Left cardiac atrium (tissue), 4 donors: ENCODE results near the gene POU2F2. TPM values are rescaled to one million over a fixed set of nuclear protein-coding genes. Genes with fewer than 3 reads are reported as not detected.

ENCODE experiments used
- ATAC-seq, 2 donors: fragments of 200-7000 bp; cut with Tn5 transposase; one replicate each; pipeline ENCODE4 v1.9.1; 2020; ENCODE audit warnings: mild to moderate bottlenecking in 2 of 2, moderate library complexity in 2 of 2
- DNase-seq: peaks from one replicate; pipeline ENCODE4 v3.0.0-alpha.2; 2020
- intact Hi-C, 2 donors: fragments of 100-400 bp; cut with DNase I; formaldehyde crosslinking; loops; one replicate each; pipeline versions ENCODE4 v1.14.1 to v1.15.1; 2022 to 2023
- total RNA-seq, 2 donors: library from RNA; stranded (reverse); fragmentation: NEBNext Ultra II Directional; extraction: Animal tissue kit (Norgen Biotek cat#: 25700); gene quantifications; one replicate each; pipeline ENCODE4 v1.2.1, GENCODE V29; 2021
- donor health status: DM: no; HTN: yes; CAD: no.
- donor health status: DM: no; HTN: yes; CAD: no; lungs with severe emphysema.
- donor health status: DM: yes; HTN: yes; CAD: no.
- donor health status: Dilated cardiomyopathy.

The POU2F2 gene
- total RNA-seq, 2 donors from 2014 or later = 1.1 to 1.2 TPM

DNA sequence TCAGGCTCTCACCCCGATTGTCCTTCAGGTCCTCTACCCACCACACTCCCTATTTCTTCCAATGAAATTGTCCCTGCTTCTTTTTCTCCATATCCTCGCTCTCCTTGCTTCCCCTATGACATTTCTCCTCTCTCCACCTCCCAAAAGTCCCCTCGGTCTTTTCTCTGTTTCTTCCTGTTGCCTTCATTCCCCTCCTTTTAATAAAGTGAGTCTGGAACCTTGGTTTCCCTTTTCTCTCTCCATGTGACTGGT, 57.0 kb downstream of the POU2F2 start:
- no peak for DNase-seq
- ATAC-seq = no peak
- intact Hi-C loops = loop anchor here in 1 of 2 donors (10.0 kb wide), 1 partner anchor 200 kb away; the partner anchor contains the start of gene CD79A

GRCh38 chr19:42074513-42075363, 57.5 kb downstream of the POU2F2 start:
- no peak for DNase-seq
- intact Hi-C loops = loop anchor here in 1 of 2 donors (10.0 kb wide), 1 partner anchor 200 kb away; the partner anchor contains the start of gene CD79A
- ATAC-seq = peak in 1 of 2 donors; percentile 0

DNA sequence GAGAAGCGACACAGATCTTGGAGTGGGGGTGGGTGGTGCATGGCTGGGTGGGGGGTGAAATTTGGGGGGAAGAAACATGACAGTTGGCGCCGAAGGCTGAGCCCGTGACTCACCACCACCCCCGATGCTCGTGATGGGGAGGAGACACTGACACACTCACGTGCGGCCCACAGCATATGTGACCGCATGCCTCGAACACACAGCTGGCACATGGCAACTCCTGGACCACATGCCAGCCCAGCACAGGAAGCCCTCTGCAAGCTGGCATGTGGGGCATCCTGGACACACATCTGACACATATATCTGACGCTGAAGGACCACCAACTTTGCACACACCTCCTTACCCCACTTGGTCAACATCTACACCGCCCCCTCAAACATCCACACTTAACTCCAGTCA, 61.0 kb downstream of the POU2F2 start:
- no peak for ATAC-seq
- peak; percentile 12 for DNase-seq
- intact Hi-C loops = loop anchor here in 1 of 2 donors (10.0 kb wide), 1 partner anchor 196 kb away; the partner anchor contains the start of gene CD79A

- intact Hi-C loops = loop anchor here in 1 of 2 donors (10.0 kb wide), 1 partner anchor 195 kb away; the partner anchor contains the start of gene CD79A
- DNase-seq (peak; percentile 19), ATAC-seq (peak; percentile 63 to 64)
These were observed 62.5 kb downstream of the POU2F2 start, which contains the start of gene GRIK5 for GRCh38 chr19:42069619-42070351. TSS of gene GRIK5 (minus strand) at chr19:42070206. CDS start at chr19:42065770, 4,436 bp downstream.

GRCh38 chr19:42068756-42069571, 63.3 kb downstream of the POU2F2 start:
- intact Hi-C loops = no loop called here
- ATAC-seq (peak in 1 of 2 donors; percentile 14), DNase-seq (peak; percentile 11)

DNA sequence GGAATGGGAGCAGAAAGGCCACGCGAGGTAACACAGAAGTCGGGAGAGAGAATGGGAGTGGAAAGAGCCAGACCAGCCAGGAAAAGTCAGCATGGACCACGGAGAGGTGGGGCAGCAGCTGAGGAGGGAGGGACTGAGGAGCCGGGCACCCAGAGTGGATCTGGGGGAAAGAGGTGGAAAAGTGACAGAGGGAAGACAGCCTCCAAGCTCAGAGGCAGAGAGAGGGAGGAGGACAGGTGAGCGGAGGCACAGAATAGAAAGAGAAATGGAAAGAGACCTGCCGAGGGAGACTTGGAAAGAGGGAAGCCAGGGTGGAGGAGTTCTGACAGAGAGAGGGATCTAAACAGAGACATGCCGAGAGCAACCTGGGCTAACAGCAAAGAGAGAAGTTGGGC, 63.9 kb downstream of the POU2F2 start:
- intact Hi-C loops = no loop called here
- ATAC-seq = peak in 1 of 2 donors; percentile 10
- DNase-seq = no peak

- DNase-seq = no peak
- intact Hi-C loops = no loop called here
- no peak for ATAC-seq
These were observed 64.8 kb downstream of the POU2F2 start for GRCh38 chr19:42067315-42067888.

GRCh38 chr19:42066075-42066754, 66.0 kb downstream of the POU2F2 start:
- no peak for DNase-seq
- no peak for ATAC-seq
- intact Hi-C loops = no loop called here

GRCh38 chr19:42065511-42065910, 66.7 kb downstream of the POU2F2 start:
- intact Hi-C loops = no loop called here
- DNase-seq (no peak), ATAC-seq (no peak)

DNA sequence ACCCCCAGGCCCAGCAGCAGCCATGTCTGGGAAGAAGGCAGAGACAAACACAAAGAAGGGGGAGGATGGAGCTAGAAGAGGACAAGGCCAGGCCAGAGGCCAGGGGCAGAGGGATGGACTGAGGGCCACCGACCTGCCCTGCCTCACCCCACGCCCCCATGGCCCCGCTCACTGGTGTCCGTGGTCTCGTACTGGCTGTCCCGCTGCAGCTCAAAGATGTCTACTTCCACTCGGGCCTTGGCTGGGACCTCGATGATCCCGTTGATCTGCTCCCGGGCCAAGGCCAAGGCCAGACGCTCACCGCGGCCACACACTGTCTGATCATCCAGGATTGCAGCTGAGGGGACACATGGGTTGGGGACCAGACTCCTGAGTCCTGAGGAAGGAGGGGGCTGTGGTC, 67.2 kb downstream of the POU2F2 start:
- DNase-seq (peak; percentile 23), ATAC-seq (no peak)
- intact Hi-C loops = no loop called here

GRCh38 chr19:42064432-42064831, 67.8 kb downstream of the POU2F2 start:
- DNase-seq (no peak), ATAC-seq (no peak)
- intact Hi-C loops = no loop called here

- intact Hi-C loops = no loop called here
- DNase-seq = peak; percentile 14
- no peak for ATAC-seq
These were observed 69.9 kb downstream of the POU2F2 start for GRCh38 chr19:42062381-42062780.

DNA sequence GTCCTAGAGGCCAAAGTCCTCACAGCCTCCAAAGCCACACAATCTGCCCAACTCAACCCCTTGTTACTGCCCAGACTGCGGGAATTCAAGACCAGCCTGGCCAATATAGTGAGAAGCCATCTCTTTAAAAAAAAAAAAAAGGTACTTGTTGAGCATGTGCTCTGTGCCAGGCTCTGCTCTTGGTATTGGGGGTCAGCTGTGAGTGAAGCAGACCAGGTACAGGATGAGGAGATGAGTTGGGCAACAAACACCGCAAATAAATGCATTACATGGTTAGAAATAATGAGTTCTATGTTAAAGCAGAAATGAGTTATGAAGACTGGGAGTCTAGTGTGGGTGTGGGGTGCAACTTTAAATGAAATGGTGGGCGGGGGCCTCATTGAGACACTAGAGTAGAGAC, 72.1 kb downstream of the POU2F2 start:
- no peak for DNase-seq
- no peak for ATAC-seq
- intact Hi-C loops = no loop called here

DNA sequence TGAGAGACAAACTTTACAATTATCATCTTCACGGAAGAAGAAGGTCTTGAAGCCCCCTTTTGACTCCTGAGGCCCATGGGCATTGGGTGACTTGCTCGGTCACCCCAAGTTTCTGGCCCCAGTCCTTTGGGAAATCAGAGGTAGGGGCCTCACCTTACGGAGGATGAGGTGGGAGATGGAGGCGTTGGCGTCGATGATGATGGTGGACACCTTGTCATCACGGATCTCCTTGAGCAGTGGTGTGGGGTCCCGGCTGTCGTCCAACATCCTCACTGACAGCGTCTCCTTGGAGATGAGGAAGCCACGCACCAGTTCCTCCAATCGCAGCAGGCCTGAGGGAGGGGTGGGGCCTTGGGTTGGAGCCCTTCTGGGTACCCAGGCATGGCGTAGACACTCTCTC, 73.0 kb downstream of the POU2F2 start:
- intact Hi-C loops = no loop called here
- DNase-seq (no peak), ATAC-seq (no peak)

DNA sequence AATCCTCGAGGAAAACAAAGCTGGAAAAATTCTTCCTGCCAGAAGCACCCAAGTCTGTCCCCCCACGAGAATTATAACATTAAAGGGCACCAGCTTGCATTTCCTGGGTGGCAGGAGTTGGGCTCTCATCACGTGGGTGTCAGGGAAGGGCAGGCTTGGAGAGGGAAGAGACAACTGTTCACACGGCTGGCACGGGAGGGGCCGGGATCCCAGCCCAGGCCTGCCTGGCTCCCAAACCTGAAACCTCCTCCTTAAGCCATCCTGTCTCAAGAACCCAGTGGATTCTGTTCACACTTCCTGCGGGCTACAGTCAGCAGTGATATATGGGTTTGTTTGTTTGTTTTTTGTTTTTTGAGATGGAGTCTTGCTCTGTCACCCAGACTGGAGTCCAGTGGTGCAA, 74.4 kb downstream of the POU2F2 start:
- no peak for DNase-seq
- no peak for ATAC-seq
- intact Hi-C loops = no loop called here

DNA sequence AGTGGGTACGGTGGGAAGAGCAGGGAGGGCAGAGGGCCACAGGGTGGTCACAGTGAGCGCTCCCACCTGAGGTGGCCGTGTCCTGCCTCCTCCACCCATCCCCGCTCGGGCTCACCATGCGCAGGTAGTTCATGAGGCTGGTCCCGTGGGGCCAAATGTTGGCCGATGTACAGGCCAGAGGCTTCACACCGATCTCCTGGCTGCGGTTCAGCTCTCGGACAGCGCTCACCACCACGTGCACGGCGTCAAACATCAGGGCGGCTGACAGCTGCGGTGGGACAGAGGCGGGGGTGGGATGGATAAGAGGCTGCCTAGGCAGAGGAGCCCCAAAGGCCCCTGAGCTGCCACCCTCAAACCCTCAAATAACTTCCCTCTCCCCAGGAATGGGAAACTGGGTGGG, 78.0 kb downstream of the POU2F2 start:
- ATAC-seq (no peak), DNase-seq (no peak)
- intact Hi-C loops = no loop called here

DNA sequence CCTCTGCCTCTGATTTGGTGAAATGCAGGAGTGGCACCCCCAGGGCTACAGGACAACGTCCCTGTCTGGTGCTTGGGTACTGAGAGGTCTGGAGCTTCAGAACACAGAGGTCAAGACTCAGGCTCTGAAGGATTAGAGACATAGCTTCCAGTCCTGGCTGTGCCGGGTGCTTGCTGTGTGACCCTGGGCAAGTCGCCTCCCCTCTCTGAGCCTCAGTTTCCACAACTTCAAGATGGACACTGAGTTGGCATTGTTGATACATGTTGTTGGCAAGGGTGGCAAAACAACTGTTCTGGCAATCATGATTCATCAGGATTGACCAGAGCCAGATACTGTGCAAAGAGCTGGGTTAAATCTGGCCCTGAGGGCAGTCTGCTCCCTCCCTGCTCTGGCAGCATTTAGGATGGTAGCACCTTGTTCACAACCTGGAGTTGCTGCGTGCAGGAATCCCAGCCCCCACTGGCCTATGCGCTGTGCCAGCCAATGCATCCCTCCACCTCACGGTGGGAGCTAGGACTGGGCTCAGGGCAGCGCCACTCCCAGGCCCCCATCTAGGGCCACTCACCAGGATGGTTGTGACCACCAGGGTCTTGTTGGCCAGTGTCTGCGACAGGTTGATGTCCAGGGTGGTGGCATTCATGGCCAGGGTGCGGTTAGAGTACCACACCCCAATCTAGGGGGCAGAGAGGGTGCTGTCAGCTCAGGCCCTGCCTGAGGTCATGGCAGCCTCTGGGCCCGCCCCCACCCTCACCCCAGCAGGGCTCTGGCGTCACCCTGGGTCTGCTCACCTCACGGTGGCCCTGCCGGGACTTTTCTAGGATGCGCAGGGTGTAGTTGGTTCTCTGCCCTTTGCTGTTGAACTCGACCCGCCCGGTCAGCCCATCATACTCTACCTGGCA, 79.0 kb downstream of the POU2F2 start:
- ATAC-seq = no peak
- intact Hi-C loops = no loop called here
- no peak for DNase-seq
